WTC11 (cell line): Measurements from ENCODE around the gene BTD. TPM values are rescaled to one million over a fixed set of nuclear protein-coding genes. Genes with fewer than 3 reads are reported as not detected.
A peak's percentile ranks its signal among the peaks of the same experiment; 100 is the strongest.

Experiments used
- ATAC-seq: fragments of 200-7000 bp; cut with Tn5 transposase; 2 replicates; pipeline ENCODE4 v1.10.0; 2021; ENCODE audit warnings: mild to moderate bottlenecking, moderate library complexity
- CTCF ChIA-PET: fragments of 300-600 bp; sonication (Branson Sonifier 250); formaldehyde crosslinking; loops from one replicate; lab custom pipeline; 2021; ENCODE audit warnings: antibody characterized with exemption; lab: Charles Lee
- POLR2A ChIA-PET: fragments of 350-600 bp; sonication (Branson Sonifier 250); formaldehyde crosslinking; loops from one replicate; lab custom pipeline; 2021; ENCODE audit warnings: antibody characterized with exemption; lab: Charles Lee
- DNase-seq: peaks from one replicate; pipeline ENCODE4 v3.0.0; 2021; ENCODE audit warnings: low spot score
- H3K27ac Mint-ChIP-seq: 2 replicates; pipeline ENCODE4 v1.8.0; 2021; ENCODE audit warnings: mixed read lengths
- H3K27me3 Mint-ChIP-seq: 2 replicates; pipeline ENCODE4 v1.8.0; 2021; ENCODE audit warnings: low read depth, mild to moderate bottlenecking, moderate library complexity, mixed read lengths
- H3K36me3 Mint-ChIP-seq: 2 replicates; pipeline ENCODE4 v1.8.0; 2021; ENCODE audit warnings: mixed read lengths
- H3K4me1 Mint-ChIP-seq: 2 replicates; pipeline ENCODE4 v1.8.0; 2022; ENCODE audit warnings: mixed read lengths
- H3K4me3 Mint-ChIP-seq: 2 replicates; pipeline ENCODE4 v1.8.0; 2021; ENCODE audit warnings: mild to moderate bottlenecking, moderate library complexity, mixed read lengths
- H3K9me3 Mint-ChIP-seq: 2 replicates; pipeline ENCODE4 v1.8.0; 2021; ENCODE audit warnings: mixed read lengths
- AR ChIP-seq: fragments of 250-450 bp; sonication (Bioruptor Pico); IDR thresholded peaks from 2 replicates; pipeline ENCODE4 v1.9.0; 2021; ENCODE audit warnings: mild to moderate bottlenecking
- ATF1 ChIP-seq: sonication (generic); formaldehyde crosslinking; IDR thresholded peaks from 2 replicates; pipeline ENCODE4 v1.8.1; 2023; ENCODE audit warnings: mild to moderate bottlenecking, moderate library complexity, missing genetic modification reagents
- FOXJ3 ChIP-seq: sonication (generic); formaldehyde crosslinking; IDR thresholded peaks from 2 replicates; pipeline ENCODE4 v1.9.0; 2021; ENCODE audit warnings: missing genetic modification reagents, mild to moderate bottlenecking, borderline replicate concordance
- JAZF1 ChIP-seq: fragments of 250-450 bp; sonication (Bioruptor Pico); IDR thresholded peaks from 2 replicates; pipeline ENCODE4 v1.9.0; 2021; ENCODE audit warnings: moderate library complexity, mild to moderate bottlenecking, inconsistent platforms
- MXD4 ChIP-seq: fragments of 250-450 bp; sonication (Bioruptor Pico); IDR thresholded peaks from 2 replicates; pipeline ENCODE4 v1.8.0; 2021; ENCODE audit warnings: mild to moderate bottlenecking, moderate library complexity, borderline replicate concordance
- MYBL2 ChIP-seq: sonication (generic); formaldehyde crosslinking; IDR thresholded peaks from 2 replicates; pipeline ENCODE4 v1.8.1; 2023; ENCODE audit warnings: mild to moderate bottlenecking, moderate library complexity, missing genetic modification reagents
- NFATC4 ChIP-seq: fragments of 250-450 bp; sonication (Bioruptor Pico); IDR thresholded peaks from 2 replicates; pipeline ENCODE4 v1.9.0; 2021; ENCODE audit warnings: mild to moderate bottlenecking
- NR2C2 ChIP-seq: sonication (generic); formaldehyde crosslinking; IDR thresholded peaks from 2 replicates; pipeline ENCODE4 v1.8.0; 2022; ENCODE audit warnings: mild to moderate bottlenecking, missing genetic modification reagents
- PRRX2 ChIP-seq: fragments of 250-450 bp; sonication (Bioruptor Pico); IDR thresholded peaks from 2 replicates; pipeline ENCODE4 v1.8.0; 2021; ENCODE audit warnings: mild to moderate bottlenecking
- RORB ChIP-seq: fragments of 250-450 bp; sonication (Bioruptor Pico); IDR thresholded peaks from 2 replicates; pipeline ENCODE4 v1.9.0; 2021; ENCODE audit warnings: mild to moderate bottlenecking
- SMAD3 ChIP-seq: sonication (generic); formaldehyde crosslinking; IDR thresholded peaks from 2 replicates; pipeline ENCODE4 v1.8.0; 2022; ENCODE audit warnings: missing genetic modification reagents, mild to moderate bottlenecking, borderline replicate concordance
- STAT6 ChIP-seq: sonication (generic); formaldehyde crosslinking; conservative IDR thresholded peaks from 2 replicates; pipeline ENCODE4 v1.8.1; 2023; ENCODE audit warnings: mild to moderate bottlenecking, low read depth, missing genetic modification reagents, moderate library complexity
- TP53 ChIP-seq: sonication (generic); formaldehyde crosslinking; IDR thresholded peaks from 2 replicates; pipeline ENCODE4 v1.8.1; 2023; ENCODE audit warnings: mild to moderate bottlenecking, missing genetic modification reagents
- total RNA-seq: library from RNA; stranded (reverse); gene quantifications from 3 replicates; pipeline ENCODE4 v1.2.3, GENCODE V29; 2021
- TF ChIP-seq, protein P1 (sequence below): sonication (generic); formaldehyde crosslinking; IDR thresholded peaks from 2 replicates; pipeline ENCODE4 v1.8.0; 2023; ENCODE audit warnings: missing genetic modification reagents, mild to moderate bottlenecking, borderline replicate concordance
- TF ChIP-seq, protein P2 (sequence below): fragments of 250-450 bp; sonication (Bioruptor Pico); conservative IDR thresholded peaks from 2 replicates; pipeline ENCODE4 v1.9.0; 2021; ENCODE audit warnings: mild to moderate bottlenecking
- TF ChIP-seq, protein P3 (sequence below): sonication (generic); formaldehyde crosslinking; IDR thresholded peaks from 2 replicates; pipeline ENCODE4 v1.8.0; 2022; ENCODE audit warnings: missing genetic modification reagents
- TF ChIP-seq, protein P4 (sequence below): sonication (generic); formaldehyde crosslinking; IDR thresholded peaks from 2 replicates; pipeline ENCODE4 v1.8.0; 2022; ENCODE audit warnings: mild to moderate bottlenecking, missing genetic modification reagents
- TF ChIP-seq, protein P5 (sequence below): sonication (generic); formaldehyde crosslinking; IDR thresholded peaks from 2 replicates; pipeline ENCODE4 v1.8.1; 2022; ENCODE audit warnings: mild to moderate bottlenecking, moderate library complexity, missing genetic modification reagents

Gene BTD
- total RNA-seq, 1 experiment from 2014 or later, result 18.5 TPM

DNA sequence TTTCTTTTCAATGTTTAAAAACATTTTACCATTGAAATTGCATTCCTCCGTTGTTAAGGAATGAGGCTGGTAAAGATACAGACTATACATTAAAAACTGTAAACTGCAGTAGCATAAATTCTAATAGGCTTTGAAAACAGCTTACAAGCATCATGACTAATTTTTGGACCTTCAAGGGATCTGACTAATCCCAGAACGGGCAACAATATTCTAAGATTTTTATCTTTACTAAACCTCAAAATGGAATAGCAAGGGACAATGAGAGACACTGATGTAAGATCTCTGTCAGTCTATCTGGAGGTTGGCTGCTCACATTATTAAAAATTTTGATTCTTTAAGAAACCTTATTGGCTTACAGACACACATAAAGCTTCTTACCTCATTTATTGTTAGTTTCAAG is 74.7 kb downstream of the BTD start:
- no peak for TF ChIP-seq FOXJ3 (CRISPR knock-in tag)
- TF ChIP-seq, protein P1, sequence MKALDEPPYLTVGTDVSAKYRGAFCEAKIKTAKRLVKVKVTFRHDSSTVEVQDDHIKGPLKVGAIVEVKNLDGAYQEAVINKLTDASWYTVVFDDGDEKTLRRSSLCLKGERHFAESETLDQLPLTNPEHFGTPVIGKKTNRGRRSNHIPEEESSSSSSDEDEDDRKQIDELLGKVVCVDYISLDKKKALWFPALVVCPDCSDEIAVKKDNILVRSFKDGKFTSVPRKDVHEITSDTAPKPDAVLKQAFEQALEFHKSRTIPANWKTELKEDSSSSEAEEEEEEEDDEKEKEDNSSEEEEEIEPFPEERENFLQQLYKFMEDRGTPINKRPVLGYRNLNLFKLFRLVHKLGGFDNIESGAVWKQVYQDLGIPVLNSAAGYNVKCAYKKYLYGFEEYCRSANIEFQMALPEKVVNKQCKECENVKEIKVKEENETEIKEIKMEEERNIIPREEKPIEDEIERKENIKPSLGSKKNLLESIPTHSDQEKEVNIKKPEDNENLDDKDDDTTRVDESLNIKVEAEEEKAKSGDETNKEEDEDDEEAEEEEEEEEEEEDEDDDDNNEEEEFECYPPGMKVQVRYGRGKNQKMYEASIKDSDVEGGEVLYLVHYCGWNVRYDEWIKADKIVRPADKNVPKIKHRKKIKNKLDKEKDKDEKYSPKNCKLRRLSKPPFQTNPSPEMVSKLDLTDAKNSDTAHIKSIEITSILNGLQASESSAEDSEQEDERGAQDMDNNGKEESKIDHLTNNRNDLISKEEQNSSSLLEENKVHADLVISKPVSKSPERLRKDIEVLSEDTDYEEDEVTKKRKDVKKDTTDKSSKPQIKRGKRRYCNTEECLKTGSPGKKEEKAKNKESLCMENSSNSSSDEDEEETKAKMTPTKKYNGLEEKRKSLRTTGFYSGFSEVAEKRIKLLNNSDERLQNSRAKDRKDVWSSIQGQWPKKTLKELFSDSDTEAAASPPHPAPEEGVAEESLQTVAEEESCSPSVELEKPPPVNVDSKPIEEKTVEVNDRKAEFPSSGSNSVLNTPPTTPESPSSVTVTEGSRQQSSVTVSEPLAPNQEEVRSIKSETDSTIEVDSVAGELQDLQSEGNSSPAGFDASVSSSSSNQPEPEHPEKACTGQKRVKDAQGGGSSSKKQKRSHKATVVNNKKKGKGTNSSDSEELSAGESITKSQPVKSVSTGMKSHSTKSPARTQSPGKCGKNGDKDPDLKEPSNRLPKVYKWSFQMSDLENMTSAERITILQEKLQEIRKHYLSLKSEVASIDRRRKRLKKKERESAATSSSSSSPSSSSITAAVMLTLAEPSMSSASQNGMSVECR (CRISPR knock-in tag), result no peak
- Mint-ChIP-seq H3K9me3 (no peaks in the 10 kb centered on the region), H3K4me1 (no peaks in the 10 kb centered on the region), H3K4me3 (no peak overlapping the region), H3K27ac (no peak overlapping the region), H3K27me3 (no peaks in the 10 kb centered on the region), H3K36me3 (peaks cover 22% of the 10 kb centered on the region)
- no peak for ATAC-seq
- DNase-seq, result no peak
- CTCF ChIA-PET, result no interaction called here
- POLR2A ChIA-PET, result no interaction called here

- Mint-ChIP-seq H3K27me3 (no peaks in the 10 kb centered on the region), H3K27ac (0 out of 2 replicates have a peak overlapping the region, but pooled peaks have one; percentile 38), H3K4me1 (no peaks in the 10 kb centered on the region), H3K4me3 (no peak overlapping the region), H3K9me3 (no peaks in the 10 kb centered on the region), H3K36me3 (peaks cover 31% of the 10 kb centered on the region)
- TF ChIP-seq, protein P2, sequence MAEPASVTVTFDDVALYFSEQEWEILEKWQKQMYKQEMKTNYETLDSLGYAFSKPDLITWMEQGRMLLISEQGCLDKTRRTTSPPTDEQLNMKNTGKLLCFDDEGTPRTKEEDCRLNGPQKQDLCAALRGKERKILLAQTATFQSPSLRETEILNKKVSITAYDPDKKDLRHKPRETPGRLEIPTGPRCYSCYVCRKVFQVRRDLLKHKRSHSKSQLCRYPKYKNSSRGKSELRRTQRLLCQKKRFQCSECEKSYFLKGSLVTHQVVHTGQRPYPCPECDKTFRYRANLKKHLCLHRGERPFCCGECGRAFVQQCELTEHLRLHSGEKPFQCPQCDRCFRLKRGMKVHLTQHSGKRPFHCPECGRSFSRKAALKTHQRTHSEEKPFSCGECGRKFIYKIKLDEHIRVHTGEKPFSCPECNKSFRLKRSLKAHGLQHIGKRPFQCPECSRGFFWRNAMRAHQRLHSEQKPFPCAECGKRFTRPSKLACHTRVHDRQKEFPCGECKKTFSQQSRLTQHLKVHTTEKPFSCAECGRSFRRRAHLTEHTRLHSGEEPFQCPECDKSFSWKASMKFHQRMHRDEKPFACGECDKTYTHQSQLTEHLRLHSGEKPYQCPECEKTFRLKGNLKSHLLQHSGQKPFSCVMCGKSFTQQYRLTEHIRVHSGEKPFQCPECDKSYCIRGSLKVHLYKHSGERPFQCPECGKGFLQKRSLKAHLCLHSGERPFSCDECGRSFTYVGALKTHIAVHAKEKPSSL (CRISPR knock-in tag), result no peak
- no peak for TF ChIP-seq NR2C2
- TF ChIP-seq, protein P3, sequence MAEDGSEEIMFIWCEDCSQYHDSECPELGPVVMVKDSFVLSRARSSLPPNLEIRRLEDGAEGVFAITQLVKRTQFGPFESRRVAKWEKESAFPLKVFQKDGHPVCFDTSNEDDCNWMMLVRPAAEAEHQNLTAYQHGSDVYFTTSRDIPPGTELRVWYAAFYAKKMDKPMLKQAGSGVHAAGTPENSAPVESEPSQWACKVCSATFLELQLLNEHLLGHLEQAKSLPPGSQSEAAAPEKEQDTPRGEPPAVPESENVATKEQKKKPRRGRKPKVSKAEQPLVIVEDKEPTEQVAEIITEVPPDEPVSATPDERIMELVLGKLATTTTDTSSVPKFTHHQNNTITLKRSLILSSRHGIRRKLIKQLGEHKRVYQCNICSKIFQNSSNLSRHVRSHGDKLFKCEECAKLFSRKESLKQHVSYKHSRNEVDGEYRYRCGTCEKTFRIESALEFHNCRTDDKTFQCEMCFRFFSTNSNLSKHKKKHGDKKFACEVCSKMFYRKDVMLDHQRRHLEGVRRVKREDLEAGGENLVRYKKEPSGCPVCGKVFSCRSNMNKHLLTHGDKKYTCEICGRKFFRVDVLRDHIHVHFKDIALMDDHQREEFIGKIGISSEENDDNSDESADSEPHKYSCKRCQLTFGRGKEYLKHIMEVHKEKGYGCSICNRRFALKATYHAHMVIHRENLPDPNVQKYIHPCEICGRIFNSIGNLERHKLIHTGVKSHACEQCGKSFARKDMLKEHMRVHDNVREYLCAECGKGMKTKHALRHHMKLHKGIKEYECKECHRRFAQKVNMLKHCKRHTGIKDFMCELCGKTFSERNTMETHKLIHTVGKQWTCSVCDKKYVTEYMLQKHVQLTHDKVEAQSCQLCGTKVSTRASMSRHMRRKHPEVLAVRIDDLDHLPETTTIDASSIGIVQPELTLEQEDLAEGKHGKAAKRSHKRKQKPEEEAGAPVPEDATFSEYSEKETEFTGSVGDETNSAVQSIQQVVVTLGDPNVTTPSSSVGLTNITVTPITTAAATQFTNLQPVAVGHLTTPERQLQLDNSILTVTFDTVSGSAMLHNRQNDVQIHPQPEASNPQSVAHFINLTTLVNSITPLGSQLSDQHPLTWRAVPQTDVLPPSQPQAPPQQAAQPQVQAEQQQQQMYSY (CRISPR knock-in tag), result no peak
- TF ChIP-seq JAZF1 (CRISPR knock-in tag), result no peak
- TF ChIP-seq SMAD3 (CRISPR knock-in tag), result no peak
- TF ChIP-seq STAT6, result no peak
- no peak for TF ChIP-seq NFATC4 (CRISPR knock-in tag)
- TF ChIP-seq, protein P4, sequence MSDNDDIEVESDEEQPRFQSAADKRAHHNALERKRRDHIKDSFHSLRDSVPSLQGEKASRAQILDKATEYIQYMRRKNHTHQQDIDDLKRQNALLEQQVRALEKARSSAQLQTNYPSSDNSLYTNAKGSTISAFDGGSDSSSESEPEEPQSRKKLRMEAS (CRISPR knock-in tag), result no peak
- no peak for TF ChIP-seq RORB (CRISPR knock-in tag)
- no peak for TF ChIP-seq PRRX2 (CRISPR knock-in tag)
- no peak for TF ChIP-seq MXD4 (CRISPR knock-in tag)
- no peak for TF ChIP-seq MYBL2 (CRISPR knock-in tag)
- TF ChIP-seq, protein P5, sequence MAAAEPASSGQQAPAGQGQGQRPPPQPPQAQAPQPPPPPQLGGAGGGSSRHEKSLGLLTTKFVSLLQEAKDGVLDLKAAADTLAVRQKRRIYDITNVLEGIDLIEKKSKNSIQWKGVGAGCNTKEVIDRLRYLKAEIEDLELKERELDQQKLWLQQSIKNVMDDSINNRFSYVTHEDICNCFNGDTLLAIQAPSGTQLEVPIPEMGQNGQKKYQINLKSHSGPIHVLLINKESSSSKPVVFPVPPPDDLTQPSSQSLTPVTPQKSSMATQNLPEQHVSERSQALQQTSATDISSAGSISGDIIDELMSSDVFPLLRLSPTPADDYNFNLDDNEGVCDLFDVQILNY (CRISPR knock-in tag), result no peak
- TF ChIP-seq ATF1 (CRISPR knock-in tag), result no peak
- TF ChIP-seq AR (CRISPR knock-in tag), result no peak
- no peak for TF ChIP-seq TP53
- CTCF ChIA-PET, result no interaction called here
- no peak for DNase-seq
- ATAC-seq, result no peak
- POLR2A ChIA-PET, result no interaction called here
Measured at GRCh38 chr3:15679306-15679705, 77.8 kb downstream of the BTD start.
